OCI-LY7 (cell line): ENCODE results near the gene ODF2. TPM values are rescaled to one million over a fixed set of nuclear protein-coding genes. Genes with fewer than 3 reads are reported as not detected.
"Not testable (repeated sequence)": the region's sequence is repeated elsewhere in the genome, so short reads cannot be mapped to it uniquely, and the experiment has no call there.

Experiments
- BruUV-seq: library from RNA; stranded (reverse); fragments of 400-500 nt; replicated peaks from 2 replicates; lab custom pipeline; 2021; lab: Mats Ljungman, UMichigan
- CTCF ChIA-PET: fragments of 300-600 bp; sonication (Branson Sonifier 250); formaldehyde crosslinking; loops from one replicate; lab custom pipeline; 2022; ENCODE audit warnings: antibody characterized with exemption; ENCODE audit not compliant: unreplicated experiment; lab: Charles Lee
- POLR2A ChIA-PET: fragments of 300-600 bp; sonication (Branson Sonifier 250); formaldehyde crosslinking; loops from one replicate; lab custom pipeline; 2022; ENCODE audit warnings: antibody characterized with exemption; lab: Charles Lee
- DNase-seq: peaks from one replicate; pipeline ENCODE4 v3.0.0-alpha.2; 2015; ENCODE audit warnings: low spot score
- H2AFZ ChIP-seq: fragments of 200-600 bp; sonication (generic), shearing (Covaris generic); 2 replicates; pipeline ENCODE4 v1.6.1; 2014; ENCODE audit warnings: mild to moderate bottlenecking, antibody characterized with exemption, low read length, moderate library complexity
- H3K27ac ChIP-seq: fragments of 200-600 bp; sonication (generic); 2 replicates; pipeline ENCODE4 v1.5.1; 2014; ENCODE audit warnings: mixed run types, low read depth, mild to moderate bottlenecking, moderate library complexity, low read length, inconsistent platforms; ENCODE audit not compliant: poor library complexity, severe bottlenecking
- H3K36me3 ChIP-seq: fragments of 200-600 bp; sonication (generic); 2 replicates; pipeline ENCODE4 v1.6.1; 2014; ENCODE audit warnings: mild to moderate bottlenecking, antibody characterized with exemption, low read length, moderate library complexity, mixed read lengths; ENCODE audit not compliant: insufficient read depth
- H3K4me1 ChIP-seq: fragments of 200-600 bp; sonication (generic); 2 replicates; pipeline ENCODE4 v1.5.1; 2014; ENCODE audit warnings: mild to moderate bottlenecking, low read length; ENCODE audit not compliant: insufficient read depth, poor library complexity, severe bottlenecking
- H3K4me2 ChIP-seq: fragments of 200-600 bp; sonication (generic); 2 replicates; pipeline ENCODE4 v1.6.1; 2014; ENCODE audit warnings: mild to moderate bottlenecking, low read length
- H3K4me3 ChIP-seq: fragments of 200-600 bp; sonication (generic); 2 replicates; pipeline ENCODE4 v1.5.1; 2014; ENCODE audit warnings: mild to moderate bottlenecking, low read depth, low read length; ENCODE audit not compliant: poor library complexity, severe bottlenecking
- H3K79me2 ChIP-seq: fragments of 200-600 bp; sonication (generic); 2 replicates; pipeline ENCODE4 v1.6.1; 2016; ENCODE audit warnings: low read depth, mild to moderate bottlenecking, low read length, moderate library complexity, mixed read lengths; ENCODE audit not compliant: insufficient read depth
- H3K9me2 ChIP-seq: fragments of 200-600 bp; sonication (generic); 2 replicates; pipeline ENCODE4 v1.6.1; 2016; ENCODE audit warnings: mild to moderate bottlenecking, low read length, mixed read lengths; ENCODE audit not compliant: insufficient read depth
- H3K9me3 ChIP-seq: fragments of 200-600 bp; sonication (generic); 2 replicates; pipeline ENCODE4 v1.6.1; 2014; ENCODE audit warnings: mild to moderate bottlenecking, mixed run types, low read length, mixed read lengths
- H4K20me1 ChIP-seq: fragments of 200-600 bp; sonication (generic); 2 replicates; pipeline ENCODE4 v1.6.1; 2014; ENCODE audit warnings: mild to moderate bottlenecking, antibody characterized with exemption, low read length, moderate library complexity, mixed read lengths; ENCODE audit not compliant: insufficient read depth
- CTCF ChIP-seq: fragments of 200-600 bp; sonication (generic); conservative IDR thresholded peaks from 2 replicates; pipeline ENCODE4 v1.5.1; 2014; ENCODE audit warnings: mild to moderate bottlenecking, antibody characterized with exemption, low read length, moderate library complexity, mixed read lengths
- EZH2phosphoT487 ChIP-seq: fragments of 200-600 bp; sonication (generic); IDR thresholded peaks from 2 replicates; pipeline ENCODE4 v1.6.1; 2018; ENCODE audit warnings: low read depth, borderline replicate concordance, mild to moderate bottlenecking, mixed run types, antibody characterized with exemption, low read length, moderate library complexity, mixed read lengths
- intact Hi-C: fragments of 100-400 bp; cut with micrococcal nuclease; formaldehyde crosslinking; loops from one replicate; pipeline ENCODE4 v1.10.0; 2022; ENCODE audit not compliant: unreplicated experiment
- total RNA-seq, 2 experiments: library from RNA; depleted of rRNA in 1 of 2; stranded (reverse); fragments of >200 nt in 1 of 2; shearing (Covaris generic) in 1 of 2; gene quantifications; 2 replicates each; pipeline ENCODE4 v1.2.3, GENCODE V29; 2014 to 2022

Gene ODF2
- total RNA-seq, 2 experiments from 2014 or later = 84.4 to 93.1 TPM

- no peak overlapping the region for H3K27ac ChIP-seq
- H3K4me1 ChIP-seq = peaks cover 12% of the 10 kb centered on the region
- H2AFZ ChIP-seq = no peak overlapping the region
- POLR2A ChIA-PET = no interaction called here
- TF ChIP-seq CTCF = no peak
- no peak for TF ChIP-seq EZH2phosphoT487
- no peak for DNase-seq
- intact Hi-C loops = no loop called here
- H3K4me2 ChIP-seq = peak overlapping the region; percentile 98
- no peaks in the 10 kb centered on the region for H3K9me2 ChIP-seq
- H3K4me3 ChIP-seq = no peak overlapping the region
- BruUV-seq = no TSS peak
- H3K36me3 ChIP-seq = no peaks in the 10 kb centered on the region
- CTCF ChIA-PET = no interaction called here
- no peaks in the 10 kb centered on the region for H4K20me1 ChIP-seq
- no peaks in the 10 kb centered on the region for H3K9me3 ChIP-seq
- no peaks in the 10 kb centered on the region for H3K79me2 ChIP-seq
These were observed 34.3 kb upstream of the ODF2 start for GRCh38 chr9:128421482-128421996.

- BruUV-seq, intact Hi-C loops, H3K36me3 ChIP-seq, H3K4me3 ChIP-seq, H3K9me2 ChIP-seq, CTCF ChIA-PET, H3K4me2 ChIP-seq, H3K79me2 ChIP-seq, H3K4me1 ChIP-seq, H3K27ac ChIP-seq, H2AFZ ChIP-seq, H3K9me3 ChIP-seq, POLR2A ChIA-PET, DNase-seq, H4K20me1 ChIP-seq: not testable (repeated sequence)
These were observed 33.6 kb upstream of the ODF2 start for GRCh38 chr9:128422022-128422782.

GRCh38 chr9:128422783-128423150 lies 33.0 kb upstream of the ODF2 start:
- peaks cover 8% of the 10 kb centered on the region for H3K4me1 ChIP-seq

DNA sequence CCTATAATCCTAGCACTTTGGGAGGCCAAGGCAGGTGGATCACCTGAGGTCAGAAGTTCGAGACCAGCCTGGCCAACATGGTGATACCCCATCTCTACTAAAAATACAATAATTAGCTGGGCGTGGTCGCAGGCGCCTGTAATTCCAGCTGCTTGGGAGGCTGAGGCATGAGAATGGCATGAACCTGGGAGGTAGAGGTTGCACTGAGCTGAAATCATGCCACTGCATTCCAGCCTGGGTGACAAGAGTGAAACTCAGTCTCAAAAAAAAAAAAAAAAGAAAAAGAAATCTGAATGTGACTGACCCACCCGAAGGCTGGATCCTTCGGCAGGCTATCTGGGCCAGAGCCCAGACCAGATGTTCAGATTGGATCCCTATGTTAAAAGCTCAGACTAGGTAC lies 32.5 kb upstream of the ODF2 start:
- H3K4me2 ChIP-seq, H3K9me3 ChIP-seq, DNase-seq, H3K27ac ChIP-seq, BruUV-seq, H3K4me1 ChIP-seq, intact Hi-C loops, H3K4me3 ChIP-seq, H4K20me1 ChIP-seq, H3K36me3 ChIP-seq, H2AFZ ChIP-seq, CTCF ChIA-PET, POLR2A ChIA-PET, H3K79me2 ChIP-seq, H3K9me2 ChIP-seq: not testable (repeated sequence)

More at GRCh38 chr9:128422783-128423150, 33.0 kb upstream of the ODF2 start:
- H3K9me3 ChIP-seq = no peaks in the 10 kb centered on the region
- no peak for DNase-seq
- ChIA-PET POLR2A (no interaction called here), CTCF (no interaction called here)
- H3K4me2 ChIP-seq = no peak overlapping the region
- H3K4me3 ChIP-seq = no peak overlapping the region
- no peak overlapping the region for H3K27ac ChIP-seq
- no peaks in the 10 kb centered on the region for H3K9me2 ChIP-seq
- H3K79me2 ChIP-seq = no peaks in the 10 kb centered on the region
- no peaks in the 10 kb centered on the region for H4K20me1 ChIP-seq
- H3K36me3 ChIP-seq = no peaks in the 10 kb centered on the region
- intact Hi-C loops = no loop called here
- no TSS peak for BruUV-seq
- TF ChIP-seq EZH2phosphoT487 (no peak), CTCF (no peak)
- no peak overlapping the region for H2AFZ ChIP-seq
